GM19463 (cell line): ENCODE measurements around the gene NXT1.

Experiments used
- ATAC-seq: cut with Tn5 transposase; IDR thresholded peaks from one replicate; pipeline ENCODE4 v1.9.1; 2021; ENCODE audit warnings: mild to moderate bottlenecking, moderate library complexity; ENCODE audit not compliant: unreplicated experiment

NXT1 gene

DNA sequence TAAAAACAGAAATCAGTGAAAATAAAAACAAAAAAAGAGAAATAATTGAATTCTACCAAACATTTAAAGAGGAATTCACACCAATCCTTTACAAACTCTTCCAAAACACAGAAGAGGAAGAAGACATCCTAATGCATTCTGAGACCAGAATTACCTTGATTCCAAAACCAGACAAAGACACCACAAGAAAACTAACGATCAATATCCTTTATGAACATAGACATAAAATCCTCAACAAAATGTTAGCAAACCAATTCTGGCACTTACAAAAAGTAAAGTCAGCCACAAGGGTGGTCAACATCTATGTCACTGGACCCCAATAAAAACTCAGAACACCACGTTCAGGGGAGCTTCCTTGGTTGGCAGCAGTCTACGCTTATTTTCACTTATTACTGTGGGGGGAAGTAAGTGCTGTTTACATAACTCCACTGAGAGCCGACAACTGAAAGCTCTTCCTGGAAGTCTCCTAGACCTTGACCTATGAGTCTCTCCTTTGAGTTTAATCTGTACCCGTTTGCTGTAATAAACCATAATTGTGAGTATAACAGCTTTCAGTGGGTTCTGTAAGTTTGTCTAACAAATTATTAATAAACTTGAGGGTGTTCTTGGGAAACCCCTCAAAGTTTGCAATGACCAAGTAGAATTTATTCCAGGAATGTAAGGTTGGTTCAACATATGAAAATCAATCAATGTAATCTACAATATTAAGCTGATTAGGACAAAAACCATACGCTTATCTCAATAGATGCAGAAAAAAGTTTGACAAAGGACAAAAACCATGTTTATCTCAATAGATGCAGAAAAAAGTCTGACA is 35.9 kb downstream of the NXT1 start:
- no peak for ATAC-seq

DNA sequence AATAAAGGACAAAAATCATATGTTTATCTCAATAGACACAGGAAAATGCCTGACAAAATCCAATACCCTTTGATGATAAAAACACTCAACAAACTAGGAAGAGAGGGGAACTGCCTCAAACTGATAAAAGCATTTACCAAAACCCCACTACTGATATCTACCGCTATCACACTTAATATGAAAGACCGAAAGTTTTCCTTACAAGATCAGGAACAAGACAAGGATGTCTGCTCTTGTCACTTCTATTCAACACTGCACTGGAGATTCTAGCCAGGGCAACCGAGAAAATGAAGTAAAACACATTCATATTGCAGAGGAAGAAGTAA is 36.5 kb downstream of the NXT1 start:
- no peak for ATAC-seq

- ATAC-seq: no peak
Observed at GRCh38 chr20:23390091-23390774, 39.6 kb downstream of the NXT1 start.

- ATAC-seq: no peak
Observed at GRCh38 chr20:23391707-23392310, 41.2 kb downstream of the NXT1 start.

DNA sequence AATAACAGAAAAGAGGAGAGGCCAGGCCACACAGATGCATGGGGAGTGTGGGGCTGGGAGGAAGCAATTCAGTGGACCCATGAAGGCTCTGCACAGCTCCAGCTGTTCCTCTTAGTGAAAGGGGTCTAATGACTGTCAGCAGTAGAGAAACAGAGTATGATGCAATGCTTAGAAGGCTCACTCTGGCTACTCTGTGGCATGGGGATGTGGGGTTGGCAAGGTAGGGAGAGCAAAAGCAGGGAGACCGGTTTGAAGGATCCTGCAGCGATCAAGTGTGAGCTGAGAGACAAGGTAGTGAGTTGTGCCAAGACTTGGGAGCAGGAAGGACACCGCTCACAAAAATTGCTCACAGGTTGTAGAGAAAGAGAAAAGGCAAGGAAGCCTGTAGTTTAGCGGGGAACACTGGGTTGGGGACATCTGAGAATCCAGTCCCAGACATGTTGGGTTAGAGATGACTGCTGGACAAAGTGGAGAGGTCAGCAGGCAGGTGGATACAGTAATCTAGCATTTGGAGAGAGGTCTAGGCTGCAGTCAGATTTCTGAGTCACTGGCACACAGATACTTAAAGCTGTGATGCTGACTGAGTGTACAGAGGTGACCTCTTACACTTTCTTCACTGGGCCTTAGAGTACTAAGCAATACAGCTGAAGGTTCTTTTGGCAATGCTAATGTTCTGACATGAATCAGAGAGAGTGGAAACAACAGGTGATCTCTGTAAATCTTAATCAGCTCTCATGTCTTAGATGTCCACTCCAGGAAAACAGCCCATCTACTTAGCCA is 43.6 kb downstream of the NXT1 start:
- ATAC-seq: no peak

DNA sequence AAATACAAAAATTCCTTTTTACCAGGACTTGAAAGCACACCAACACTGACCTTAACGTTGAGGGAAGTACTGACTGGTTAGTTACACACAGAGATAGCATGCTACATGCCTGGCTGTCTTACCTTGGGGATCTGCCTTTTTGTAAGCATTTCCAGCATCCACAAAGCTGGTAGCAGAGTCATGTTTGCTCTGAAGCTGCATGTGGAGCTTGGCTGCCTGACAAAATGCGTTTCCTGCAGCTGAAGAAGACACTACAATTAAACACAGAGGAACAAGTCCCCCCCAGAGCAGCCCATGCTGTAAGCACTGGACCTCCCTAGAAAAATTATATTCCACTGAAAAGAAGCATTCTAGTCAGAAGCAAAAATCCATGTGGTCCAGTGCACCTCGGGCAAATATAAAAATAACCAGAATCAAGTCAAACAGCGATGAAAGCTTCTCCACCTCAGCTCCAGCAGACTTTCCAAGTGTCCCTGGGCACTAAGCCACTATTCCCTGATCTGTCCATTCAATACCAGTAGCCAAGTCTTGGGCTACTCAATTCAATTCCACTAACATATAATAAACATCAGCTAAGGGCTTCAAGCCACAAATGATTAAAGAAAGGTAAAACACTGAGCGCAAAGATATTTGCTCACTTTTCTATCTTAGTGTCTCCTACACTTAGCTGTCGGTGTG is 46.5 kb downstream of the NXT1 start:
- no peak for ATAC-seq

- no peak for ATAC-seq
Observed at GRCh38 chr20:23397961-23398360, 47.4 kb downstream of the NXT1 start.

DNA sequence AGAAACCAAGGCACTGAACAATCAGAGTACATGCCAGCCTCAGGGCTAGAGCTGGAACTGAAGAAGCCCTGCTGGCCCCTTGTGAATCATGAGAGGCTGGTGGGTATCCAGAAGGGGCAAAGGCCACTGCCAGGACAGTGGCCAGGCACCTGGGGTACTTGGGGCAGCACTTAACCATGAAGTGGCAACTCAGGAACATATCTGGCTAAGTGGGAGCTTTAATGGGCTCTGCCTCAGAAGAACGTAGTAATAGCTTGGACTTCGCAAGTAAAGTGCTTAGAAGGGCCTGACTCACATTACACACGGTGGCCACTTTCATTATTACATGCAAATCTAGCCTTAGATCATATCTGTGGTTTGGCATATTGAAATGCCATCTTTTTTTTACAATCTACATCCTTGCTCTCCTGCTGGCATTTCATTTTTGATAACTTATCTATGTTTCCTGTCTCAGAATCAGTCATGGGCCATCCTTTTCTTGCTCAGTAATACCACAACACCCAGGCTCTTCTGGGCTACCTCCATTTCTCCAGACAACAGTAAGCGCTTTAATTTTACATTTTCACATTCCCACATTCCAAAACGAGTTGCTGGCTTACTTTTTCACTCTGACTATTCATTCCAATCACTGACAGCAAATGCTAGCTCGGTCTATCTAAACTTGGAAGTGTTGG is 49.1 kb downstream of the NXT1 start:
- no peak for ATAC-seq

DNA sequence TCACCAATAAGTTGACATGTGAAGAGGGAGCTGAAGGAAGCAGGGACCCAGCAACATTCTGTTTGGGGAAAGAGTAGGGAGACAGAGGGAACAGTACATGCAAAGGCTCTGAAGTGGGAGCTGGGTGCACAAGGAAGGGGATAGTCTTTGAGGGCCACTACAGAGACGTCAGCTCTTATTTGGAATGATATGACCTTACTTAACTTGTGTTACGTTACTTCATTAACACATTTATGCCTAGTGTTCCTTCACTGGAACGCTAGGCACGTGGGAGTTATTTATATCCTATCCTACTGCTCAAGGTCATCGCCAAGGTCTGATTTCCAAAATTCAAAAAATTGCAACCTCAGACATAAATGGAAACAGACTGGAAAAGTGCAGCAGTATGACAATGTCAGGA is 50.5 kb downstream of the NXT1 start:
- ATAC-seq: no peak

DNA sequence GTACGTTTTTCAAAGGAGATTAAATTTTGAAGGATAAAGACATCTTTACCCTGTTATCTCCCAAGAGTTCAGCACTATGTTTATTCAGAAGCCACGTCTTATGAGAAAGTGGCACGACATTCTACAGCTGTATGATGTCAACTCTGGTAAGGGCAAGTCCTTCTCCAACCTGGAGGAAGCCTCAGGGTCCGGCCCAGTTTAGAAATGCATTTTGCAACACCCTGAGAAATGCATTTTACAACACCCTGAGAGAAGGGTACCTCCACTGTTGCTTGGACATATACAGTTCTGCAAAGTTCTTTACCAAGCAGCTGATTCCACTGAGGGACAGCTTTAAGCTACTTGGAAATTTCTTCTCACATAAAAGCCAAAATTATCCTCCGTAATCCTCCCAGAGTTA is 53.2 kb downstream of the NXT1 start:
- ATAC-seq: no peak

GRCh38 chr20:23404196-23404595 is 53.6 kb downstream of the NXT1 start:
- no peak for ATAC-seq
